HG02588 (cell line): ENCODE measurements around the gene FKBP1B.
A peak's percentile ranks its signal among the peaks of the same experiment; 100 is the strongest.
"Not testable (repeated sequence)": the region's sequence is repeated elsewhere in the genome, so short reads cannot be mapped to it uniquely, and the experiment has no call there.

ENCODE experiments used
- ATAC-seq: cut with Tn5 transposase; IDR thresholded peaks from one replicate; pipeline ENCODE4 v1.9.1; 2021; ENCODE audit warnings: mild to moderate bottlenecking, moderate library complexity; ENCODE audit not compliant: unreplicated experiment

FKBP1B gene

DNA sequence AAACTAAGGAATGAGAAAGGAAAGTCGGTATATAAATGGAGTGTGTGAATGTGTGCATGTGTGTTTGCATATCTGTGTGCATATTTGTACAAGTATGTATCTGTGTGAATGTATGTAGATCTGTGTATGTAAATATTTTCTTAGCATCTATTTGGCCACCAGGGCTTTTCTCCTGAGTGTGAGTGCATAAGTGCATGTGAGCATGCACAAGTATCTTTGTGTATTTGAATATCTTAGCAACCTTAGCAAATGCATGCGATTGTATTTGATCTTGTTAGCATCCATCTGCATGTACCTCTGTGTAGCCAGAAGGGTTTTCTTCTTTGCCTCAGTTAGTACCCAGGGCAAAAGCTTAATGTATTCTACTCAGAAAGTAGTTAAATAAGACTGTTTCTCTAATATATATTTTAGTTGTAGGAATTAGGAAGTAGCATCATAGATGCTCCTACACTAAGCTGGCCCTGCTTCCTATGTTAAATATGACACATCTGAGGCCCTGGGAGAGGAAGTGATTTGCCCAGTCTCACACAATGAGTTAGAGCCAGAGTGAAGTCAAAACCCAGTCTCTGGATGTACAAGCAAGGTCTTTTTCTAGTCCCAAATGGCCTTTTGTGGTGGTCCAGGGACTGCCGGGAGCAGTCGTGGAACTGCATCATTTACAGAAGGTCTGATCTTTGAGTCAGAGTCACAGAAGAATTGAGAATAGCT is 9.2 kb downstream of the FKBP1B start:
- no peak for ATAC-seq

DNA sequence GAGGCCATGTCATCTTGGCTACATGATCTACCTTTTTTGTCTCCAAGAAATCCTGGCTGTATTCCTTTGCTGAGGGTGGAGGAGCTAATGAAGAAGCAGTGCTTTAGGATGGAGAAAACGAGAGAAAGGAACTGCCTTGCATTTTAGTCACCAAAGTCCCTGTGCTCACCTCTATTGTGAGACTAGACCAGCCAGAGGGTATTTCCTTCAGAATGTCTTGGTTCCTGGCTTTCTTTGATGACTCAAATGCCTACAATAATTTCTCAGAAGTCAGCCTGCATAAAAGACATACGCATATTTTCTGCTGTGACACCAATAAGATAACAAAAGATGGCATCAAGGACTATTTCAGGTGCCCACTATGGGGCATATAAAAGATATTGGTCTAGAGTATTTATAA is 15.8 kb downstream of the FKBP1B start:
- no peak for ATAC-seq

DNA sequence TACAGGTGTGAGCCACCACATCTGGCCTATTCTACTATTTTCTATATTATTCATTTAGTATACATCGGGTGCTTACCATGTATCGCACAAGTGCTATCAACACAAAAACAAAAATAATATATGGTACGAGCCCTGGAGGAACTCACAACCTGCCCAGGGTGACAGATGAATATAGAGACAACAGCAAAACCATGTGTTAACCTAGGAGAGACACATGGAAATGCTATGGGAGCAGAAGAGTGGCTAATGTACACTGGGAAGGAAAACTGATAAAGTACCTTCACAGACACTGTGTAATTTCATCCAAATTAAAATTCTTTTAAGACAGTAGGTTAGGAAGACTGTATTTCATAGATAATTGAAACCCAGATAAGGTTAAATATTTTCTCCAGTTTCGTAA is 22.7 kb downstream of the FKBP1B start:
- ATAC-seq, result no peak

DNA sequence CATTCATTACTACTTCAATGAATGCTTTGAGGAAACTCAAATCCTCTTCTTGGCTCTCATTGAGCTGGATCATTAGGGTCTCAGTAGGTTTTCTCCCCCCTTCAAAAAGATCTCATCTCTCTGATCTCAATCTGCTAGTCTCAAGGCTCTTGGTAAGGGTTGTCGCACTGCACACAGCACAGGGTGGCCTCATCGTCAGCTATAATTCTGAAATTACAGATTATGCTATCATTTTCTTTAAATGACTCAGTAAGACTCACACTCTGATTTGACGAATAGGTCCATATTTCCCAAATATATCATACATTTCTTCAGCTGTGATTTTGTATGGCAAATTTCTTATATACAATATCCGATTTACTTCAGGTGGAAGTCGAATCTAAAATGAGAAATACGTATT is 24.3 kb downstream of the FKBP1B start:
- no peak for ATAC-seq

DNA sequence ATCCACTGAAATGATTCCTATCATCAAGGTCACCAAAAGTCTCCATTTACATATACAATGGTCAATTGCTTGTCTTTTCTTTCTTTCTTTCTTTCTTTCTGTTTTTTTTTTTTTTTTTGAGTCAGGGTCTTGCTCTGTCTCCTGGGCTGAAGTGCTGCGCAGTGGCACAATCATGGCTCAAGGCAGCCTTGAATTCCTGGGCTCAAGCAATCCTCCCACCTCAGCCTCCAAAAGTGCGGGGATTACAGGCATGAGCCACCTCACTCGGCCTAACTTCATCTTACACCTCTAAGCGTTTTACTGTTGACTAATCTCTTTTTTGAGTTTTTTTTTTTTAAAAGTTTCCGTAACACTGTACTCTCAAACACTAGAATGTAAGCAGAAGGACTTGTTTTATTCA is 25.7 kb downstream of the FKBP1B start:
- ATAC-seq, result no peak

DNA sequence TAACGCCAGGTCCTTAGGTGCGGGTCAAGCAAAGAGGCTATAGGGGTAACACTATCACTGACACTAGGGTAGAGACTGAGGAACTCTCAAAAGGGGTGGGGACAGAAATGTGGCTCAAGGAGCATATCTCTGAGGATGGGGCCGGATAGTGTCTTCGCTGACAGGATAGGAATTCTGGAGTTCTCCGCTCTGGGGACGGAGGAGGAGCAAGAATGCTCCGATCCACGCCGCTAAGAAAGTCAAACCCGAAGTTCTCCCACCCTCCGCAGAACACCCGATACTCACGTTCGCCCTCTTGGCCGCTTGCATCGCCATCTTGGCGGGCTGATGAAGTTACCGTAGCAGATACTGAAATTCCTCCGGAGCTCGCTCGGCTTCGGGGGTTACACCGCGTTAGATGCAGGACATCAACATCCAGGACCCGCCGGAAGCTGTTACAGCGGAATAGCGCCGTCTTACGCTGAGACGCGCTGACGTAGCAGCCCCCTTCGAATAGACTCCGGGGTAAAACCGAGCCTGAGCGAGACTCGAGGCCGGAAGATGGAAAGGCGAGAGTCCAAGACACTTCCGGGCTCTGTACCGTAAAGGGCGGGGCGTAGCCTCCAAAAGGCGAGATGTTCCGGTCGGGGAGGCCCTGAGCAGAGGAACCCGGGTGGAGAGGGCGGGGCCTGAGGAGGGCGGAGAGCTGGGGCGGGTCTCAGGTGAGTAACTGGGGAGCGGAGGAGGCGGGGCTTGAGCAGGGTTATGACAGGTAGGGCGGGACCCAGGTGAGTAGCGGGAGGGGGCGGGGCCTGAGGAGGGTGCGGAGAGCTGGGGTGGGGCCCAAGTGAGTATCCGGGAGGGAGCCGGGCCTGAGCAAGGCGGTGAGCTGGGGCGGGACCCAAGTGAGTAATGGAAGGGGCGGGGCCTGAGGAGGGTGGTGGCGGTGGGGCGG is 26.6 kb downstream of the FKBP1B start, which contains the start of gene SF3B6:
Gene SF3B6, minus strand, starts transcription at position 412 of the 934 bp plus-strand sequence. Its CDS starts 97 bp downstream, at position 315.
- peak; percentile 92 for ATAC-seq

DNA sequence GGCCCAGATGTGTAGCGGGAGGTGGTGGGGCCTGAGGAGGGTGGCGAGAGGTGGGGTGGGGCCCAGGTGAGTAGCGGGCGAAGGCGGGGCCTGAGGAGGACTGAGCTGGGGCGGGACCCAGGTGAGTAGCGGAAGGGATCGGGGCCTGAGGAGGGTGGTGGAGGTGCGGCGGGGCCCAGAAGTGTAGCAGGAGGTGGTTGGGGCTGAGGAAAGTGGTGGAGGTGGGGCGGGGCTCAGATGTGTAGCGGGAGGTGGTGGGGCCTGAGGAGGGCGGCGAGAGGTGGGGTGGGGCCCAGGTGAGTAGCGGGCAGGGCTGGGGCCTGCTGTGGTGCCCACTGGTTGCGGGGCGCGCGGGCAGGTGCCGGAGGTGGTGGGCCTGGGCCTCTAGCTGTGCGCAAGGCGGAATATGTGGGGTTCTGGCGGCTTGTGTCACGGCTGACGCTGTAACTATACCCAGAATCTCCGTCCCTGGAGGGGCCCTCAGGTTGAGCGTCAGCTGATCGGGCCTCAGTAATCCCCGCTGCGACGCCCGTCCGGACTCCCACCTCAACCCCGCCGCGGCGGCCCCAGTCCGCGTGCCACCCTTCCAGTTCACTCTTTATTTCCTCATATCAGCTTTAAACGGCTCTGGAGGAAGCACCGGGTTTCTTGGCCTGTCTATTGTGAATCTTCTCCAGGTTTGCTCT is 27.5 kb downstream of the FKBP1B start:
- ATAC-seq, result peak; percentile 14

DNA sequence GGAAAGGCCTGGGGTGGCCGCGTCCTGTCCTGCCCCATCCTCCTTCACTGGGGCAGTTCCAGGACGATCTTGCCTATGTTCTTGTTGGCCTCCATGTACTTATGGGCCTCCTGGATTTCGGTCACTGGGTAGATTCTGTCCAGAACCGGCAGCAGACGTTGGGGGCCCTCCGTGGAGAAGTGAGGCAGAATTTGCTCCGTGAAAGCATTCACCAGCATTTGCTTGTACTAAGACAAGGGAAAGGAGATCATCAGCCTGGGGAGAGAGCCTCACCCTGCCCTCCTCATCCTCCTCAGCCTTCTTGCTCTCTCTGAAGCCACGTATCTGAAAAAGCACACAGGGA is 28.0 kb downstream of the FKBP1B start:
- no peak for ATAC-seq

DNA sequence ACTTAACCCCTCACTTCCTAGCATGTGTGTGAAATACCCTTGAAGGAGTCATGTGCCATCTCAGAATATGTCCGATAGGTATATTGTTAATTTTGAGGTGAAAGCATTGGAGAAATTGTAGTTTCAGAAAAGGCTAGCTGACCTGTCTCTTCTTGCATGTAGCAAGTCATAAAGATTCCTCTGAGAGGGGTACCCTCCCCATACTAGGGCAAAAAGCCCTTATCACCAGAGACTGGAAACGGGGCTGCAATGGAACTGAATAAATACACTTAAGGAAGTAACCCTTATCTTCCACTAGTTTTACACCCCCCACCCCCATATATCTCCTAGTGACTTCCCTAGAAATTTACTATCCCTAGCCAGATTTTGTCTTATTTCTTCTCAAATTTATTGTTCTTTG is 28.3 kb downstream of the FKBP1B start:
- no peak for ATAC-seq

DNA sequence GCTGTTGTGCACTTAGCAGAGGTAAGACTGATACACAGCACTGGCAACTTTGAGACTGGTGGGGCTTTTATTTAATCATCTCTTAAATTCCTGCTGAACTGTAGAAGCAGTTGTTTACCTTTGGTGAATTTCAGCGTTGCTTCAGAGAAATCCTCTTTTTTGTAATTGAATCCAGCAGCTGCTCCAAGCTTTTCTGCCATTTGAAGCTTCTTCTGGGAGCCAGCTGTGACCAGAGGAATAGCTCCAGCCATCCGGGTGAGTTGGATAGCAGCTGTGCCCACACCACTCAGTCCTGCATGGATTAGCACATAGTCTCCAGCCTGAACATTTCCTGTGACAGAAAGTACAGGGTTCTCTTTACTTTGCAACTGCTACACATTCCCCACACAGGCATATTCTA is 31.2 kb downstream of the FKBP1B start:
- ATAC-seq, result no peak

DNA sequence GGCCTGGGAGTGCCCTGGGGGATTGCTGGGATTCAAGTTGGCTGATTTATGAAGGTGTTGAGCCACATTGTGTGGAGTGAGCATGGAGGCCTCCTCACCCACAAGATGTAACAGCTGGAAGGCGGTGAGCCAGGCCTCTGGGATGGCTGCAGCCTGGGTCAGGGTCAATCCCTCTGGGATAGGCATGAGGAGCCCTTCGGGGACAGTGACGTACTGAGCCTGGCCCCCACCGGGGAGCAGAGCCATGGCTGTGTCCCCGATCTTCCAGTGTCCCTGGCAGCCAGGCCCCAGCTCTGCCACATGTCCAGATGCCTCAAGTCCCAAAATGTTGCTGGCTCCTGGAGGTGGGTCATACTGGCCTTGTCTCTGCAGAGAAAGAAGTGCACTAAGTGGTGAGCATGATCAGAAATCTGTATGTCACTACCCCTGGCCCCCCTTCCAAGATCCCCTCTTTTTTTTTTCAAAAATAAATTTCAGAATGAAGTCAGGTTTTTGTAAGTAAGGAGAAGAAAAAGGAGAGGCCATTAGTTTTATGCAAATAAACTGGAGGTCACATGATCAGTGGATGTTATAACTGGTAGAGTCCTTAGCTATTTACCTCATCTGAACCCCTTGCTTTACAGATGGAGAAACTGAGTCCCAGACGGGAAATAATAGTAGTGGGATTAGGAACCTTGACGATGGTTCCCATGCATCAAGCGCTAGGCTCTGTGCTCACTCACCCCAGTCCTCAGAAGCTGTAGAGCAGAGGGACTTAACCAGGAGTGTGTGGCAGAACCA is 33.4 kb downstream of the FKBP1B start:
- ATAC-seq, result no peak

DNA sequence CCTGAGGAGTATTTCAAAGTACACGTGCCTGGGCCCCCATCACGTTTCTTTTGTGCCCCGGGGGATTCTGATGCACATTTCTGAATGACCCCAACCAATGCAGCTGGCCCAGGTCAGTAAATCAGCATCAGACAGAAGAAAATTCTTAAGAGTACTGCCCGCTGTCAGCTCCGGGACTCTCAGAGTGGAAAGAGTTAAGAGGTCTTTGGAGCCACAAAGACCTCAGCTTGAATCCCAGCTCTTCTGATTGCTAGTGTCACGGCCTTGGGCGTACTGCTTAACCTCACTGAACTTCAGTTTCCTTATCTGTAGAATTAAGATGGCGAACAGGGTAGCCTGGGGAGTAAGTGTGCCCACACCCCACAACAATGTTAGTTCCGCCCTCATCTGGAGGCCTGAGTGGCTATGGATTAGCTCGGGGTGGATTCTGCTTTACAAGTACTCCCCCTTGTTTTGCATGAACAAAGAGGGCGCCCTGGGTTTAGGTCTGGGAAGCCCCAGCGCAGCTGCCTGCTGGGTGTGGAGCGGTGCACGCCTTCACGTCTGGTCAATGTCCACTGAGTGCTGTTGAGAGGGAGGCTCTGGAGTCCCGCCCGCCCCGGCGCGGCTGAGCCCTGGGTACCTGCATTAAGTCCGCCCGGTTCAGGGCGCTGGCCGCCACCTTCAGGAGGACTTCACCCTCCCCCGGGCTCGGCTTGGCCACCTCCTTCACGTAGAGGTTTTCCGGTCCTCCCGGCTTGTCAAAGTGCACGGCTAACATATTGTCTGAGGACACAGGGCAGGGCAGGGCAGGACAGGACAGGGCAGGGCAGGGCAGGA is 34.2 kb downstream of the FKBP1B start:
- ATAC-seq, result peak; percentile 81

DNA sequence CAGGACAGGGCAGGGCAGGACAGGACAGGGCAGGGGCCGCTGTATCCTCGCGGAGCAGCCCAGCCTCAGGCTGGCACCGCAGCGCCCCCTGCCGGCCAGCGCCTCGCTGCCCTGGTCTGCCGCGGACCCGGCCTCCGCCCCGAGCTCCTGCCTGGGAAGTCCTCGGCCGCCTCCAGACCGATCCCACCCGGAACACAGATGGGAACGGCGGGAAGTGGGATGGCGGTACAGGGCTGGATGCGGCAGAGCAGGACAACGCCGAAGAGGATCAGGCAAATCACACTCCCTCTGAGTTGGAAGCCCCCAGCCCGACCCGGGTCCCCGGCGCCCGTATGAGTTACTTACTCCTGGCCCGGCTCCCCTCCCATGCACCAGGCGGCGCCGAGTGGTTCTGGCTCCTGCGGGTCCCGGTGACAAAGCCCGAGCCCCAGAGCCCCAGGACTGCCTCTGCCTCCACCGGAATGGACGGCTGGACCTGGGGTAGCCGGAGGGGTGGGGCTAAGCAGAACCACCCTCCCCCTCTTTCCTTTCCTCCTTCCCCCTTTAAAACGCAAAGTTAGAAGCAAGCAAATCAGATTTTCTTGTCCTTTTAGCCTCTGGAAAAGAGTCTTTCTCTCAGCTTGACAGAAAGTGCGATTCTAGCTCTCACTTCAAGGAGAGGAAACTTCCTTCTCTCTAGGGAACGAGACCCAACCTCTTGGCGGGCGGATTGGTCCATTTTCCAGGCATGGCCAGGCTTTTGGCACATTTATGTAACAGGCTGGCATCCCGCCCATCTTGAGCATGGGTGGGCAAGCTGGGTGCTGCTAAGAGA is 35.1 kb downstream of the FKBP1B start, which contains the start of gene TP53I3:
Gene TP53I3, minus strand, starts transcription at position 449 of the 814 bp plus-strand sequence. CDS start 508 bp downstream, outside the sequence.
- peak; percentile 77 for ATAC-seq

DNA sequence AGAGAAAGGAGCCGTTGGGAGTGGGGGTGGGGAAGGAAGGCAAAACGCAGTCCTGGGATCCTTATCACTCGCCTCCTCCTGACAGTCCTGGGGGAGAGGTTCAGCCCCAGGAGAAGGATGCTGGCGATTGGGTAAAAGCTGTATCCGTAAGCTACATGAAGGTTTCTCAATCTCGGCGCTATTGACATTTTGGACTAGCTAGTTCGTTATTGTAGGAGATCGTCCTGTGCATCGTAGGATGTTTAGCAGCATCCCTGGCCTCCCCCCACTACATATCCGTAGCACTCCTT is 35.6 kb downstream of the FKBP1B start:
- no peak for ATAC-seq

DNA sequence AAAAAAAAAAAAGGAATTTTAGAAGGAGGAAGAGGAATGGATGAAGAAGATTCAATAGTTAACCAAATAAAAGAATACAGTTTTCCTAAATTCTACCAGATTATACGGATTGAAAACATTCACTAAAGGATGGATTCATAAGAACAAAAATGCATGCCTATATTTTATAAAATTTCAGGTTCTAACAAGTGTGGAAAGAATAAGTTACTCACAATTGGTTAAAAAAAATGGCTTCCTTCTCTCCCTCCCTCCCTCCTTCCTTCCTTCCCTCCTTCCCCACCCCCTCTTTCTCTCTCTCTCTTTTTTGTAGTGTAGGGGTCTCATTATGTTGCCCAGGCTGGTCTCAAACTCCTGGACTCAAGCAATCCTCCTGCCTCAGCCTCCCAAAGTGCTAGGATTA is 36.7 kb downstream of the FKBP1B start:
- no peak for ATAC-seq

DNA sequence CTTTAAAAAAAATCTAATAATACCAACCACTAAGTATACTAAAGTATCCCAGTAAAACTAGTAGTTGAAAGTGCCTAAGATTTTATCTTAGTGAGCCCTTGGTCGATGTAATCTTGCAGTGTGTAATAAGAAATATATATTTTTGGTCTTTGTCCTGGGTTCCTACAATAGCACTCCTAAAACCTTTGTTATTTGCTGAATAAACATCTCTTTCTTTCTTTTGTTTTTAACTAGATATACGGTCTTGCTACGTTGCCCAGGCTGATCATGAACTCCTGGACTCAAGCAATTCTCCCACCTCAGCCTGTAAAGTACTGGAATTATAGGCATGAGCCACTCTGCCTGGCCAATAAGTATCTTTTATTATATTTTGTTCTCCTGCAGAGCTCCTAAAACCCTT is 37.5 kb downstream of the FKBP1B start:
- ATAC-seq, result no peak

DNA sequence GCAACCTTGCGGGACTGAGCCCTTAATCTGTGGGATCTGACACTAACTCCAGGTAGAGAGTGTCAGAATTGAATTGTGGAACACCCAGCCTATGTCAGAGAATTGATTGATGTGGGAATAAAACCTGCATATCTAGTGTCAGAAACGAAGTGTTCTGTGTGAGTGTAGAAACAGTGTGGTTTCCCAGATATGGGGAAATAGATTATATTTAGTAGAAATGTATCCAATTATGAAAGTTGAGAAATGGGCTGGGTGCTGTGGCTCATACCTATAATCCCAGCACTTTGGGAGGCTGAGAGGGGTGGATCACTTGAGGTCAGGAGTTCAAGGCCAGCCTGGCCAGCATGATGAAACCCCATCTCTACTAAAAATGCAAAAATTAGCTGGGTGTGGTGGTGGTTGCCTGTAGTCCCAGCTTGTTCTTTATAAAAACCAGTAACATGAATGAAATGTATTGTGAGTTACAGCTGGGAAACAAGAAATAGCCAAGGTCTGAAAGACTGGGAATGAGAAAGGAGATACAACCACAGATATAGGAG is 39.3 kb downstream of the FKBP1B start:
- no peak for ATAC-seq

DNA sequence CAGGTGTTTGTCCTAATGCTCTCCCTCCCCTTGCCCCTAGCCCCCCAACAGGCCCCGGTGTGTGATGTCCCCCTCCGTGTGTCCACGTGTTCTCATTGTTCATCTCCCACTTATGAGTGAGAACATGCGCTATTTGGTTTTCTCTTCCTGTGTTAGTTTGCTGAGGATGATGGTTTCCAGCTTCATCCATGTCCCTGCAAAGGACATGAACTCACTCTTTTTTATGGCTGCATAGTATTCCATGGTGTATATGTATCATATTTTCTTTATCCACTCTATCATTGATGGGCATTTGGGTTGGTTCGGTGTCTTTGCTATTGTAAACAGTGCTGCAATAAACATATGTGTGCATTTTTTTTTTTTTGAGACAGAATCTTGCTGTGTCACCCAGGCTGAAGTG is 43.7 kb downstream of the FKBP1B start:
- not testable (repeated sequence) for ATAC-seq

DNA sequence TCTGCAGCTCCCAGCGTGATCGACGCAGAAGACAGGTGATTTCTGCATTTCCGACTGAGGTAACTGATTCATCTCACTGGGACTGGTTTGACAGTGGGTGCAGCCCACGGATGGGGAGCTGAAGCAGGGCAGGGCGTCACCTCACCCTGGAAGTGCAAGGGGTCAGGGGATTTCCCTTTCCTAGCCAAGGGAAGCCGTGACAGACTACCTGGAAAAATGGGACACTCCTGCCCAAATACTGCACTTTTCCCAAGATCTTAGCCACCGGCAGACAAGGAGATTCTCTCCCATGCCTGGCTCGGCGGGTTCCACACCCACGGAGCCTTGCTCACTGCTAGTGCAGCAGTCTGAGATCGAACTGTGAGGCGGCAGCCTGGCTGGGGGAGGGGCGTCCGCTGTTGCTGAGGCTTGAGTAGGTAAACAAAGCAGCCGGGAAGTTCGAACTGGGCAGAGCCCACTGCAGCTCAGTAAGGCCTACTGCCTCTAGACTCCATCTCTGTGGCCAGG is 45.7 kb downstream of the FKBP1B start:
- ATAC-seq, result not testable (repeated sequence)
